ENCODE data around the gene YBX1.
A peak's percentile ranks its signal among the peaks of the same experiment; 100 is the strongest.

YBX1 gene

GRCh38 chr1:42742617-42743316 is 60.5 kb downstream of the YBX1 start:
- TF ChIP-seq CTCF (conservative IDR thresholded peaks at IDR 0.05; ENCODE audit: control insufficient read depth, insufficient read depth, low read depth, low read length) = no peak
- no peak overlapping the region for H3K4me3 ChIP-seq (ENCODE audit: control insufficient read depth, low read depth, low read length)
- DNase-seq (ENCODE audit: low read depth) = no peak

GRCh38 chr1:42743317-42744147 is 61.3 kb downstream of the YBX1 start:
- TF ChIP-seq CTCF (conservative IDR thresholded peaks at IDR 0.05; ENCODE audit: control insufficient read depth, insufficient read depth, low read depth, low read length) = no peak
- no peak for DNase-seq (ENCODE audit: low read depth)
- H3K4me3 ChIP-seq (ENCODE audit: control insufficient read depth, low read depth, low read length) = no peak overlapping the region

GRCh38 chr1:42744148-42744413 is 61.9 kb downstream of the YBX1 start:
- no peak overlapping the region for H3K4me3 ChIP-seq (ENCODE audit: control insufficient read depth, low read depth, low read length)
- no peak for TF ChIP-seq CTCF (conservative IDR thresholded peaks at IDR 0.05; ENCODE audit: control insufficient read depth, insufficient read depth, low read depth, low read length)
- DNase-seq (ENCODE audit: low read depth) = no peak

GRCh38 chr1:42745851-42746250 is 63.6 kb downstream of the YBX1 start:
- TF ChIP-seq CTCF (conservative IDR thresholded peaks at IDR 0.05; ENCODE audit: control insufficient read depth, insufficient read depth, low read depth, low read length) = no peak
- no peak for DNase-seq (ENCODE audit: low read depth)
- no peak overlapping the region for H3K4me3 ChIP-seq (ENCODE audit: control insufficient read depth, low read depth, low read length)

- TF ChIP-seq CTCF (conservative IDR thresholded peaks at IDR 0.05; ENCODE audit: control insufficient read depth, insufficient read depth, low read depth, low read length) = no peak
- no peak for DNase-seq (ENCODE audit: low read depth)
- no peak overlapping the region for H3K4me3 ChIP-seq (ENCODE audit: control insufficient read depth, low read depth, low read length)
These were observed 64.4 kb downstream of the YBX1 start for GRCh38 chr1:42746436-42747105.

GRCh38 chr1:42747125-42747524 is 64.9 kb downstream of the YBX1 start:
- DNase-seq (ENCODE audit: low read depth) = peak; percentile 24
- TF ChIP-seq CTCF (conservative IDR thresholded peaks at IDR 0.05; ENCODE audit: control insufficient read depth, insufficient read depth, low read depth, low read length) = peak; percentile 55

More at GRCh38 chr1:42747125-42747524, 64.9 kb downstream of the YBX1 start:
- H3K4me3 ChIP-seq (ENCODE audit: control insufficient read depth, low read depth, low read length) = no peak overlapping the region

All from fibroblast of mammary gland (primary cell).